ENCODE measurements around the gene MYCN.

Gene MYCN

GRCh38 chr2:15941871-15942710 is 1.7 kb downstream of the MYCN start:
- POLR2A ChIA-PET = no interaction called here
- peak; percentile 37 for DNase-seq (ENCODE audit: extremely low spot score)
- TF ChIP-seq FOXM1 (IDR thresholded peaks at IDR 0.05; ENCODE audit: borderline replicate concordance) = no peak
- TF ChIP-seq HDGF (IDR thresholded peaks at IDR 0.05; ENCODE audit: borderline replicate concordance) = no peak
- no peak for TF ChIP-seq NFRKB (IDR thresholded peaks at IDR 0.05)
- TF ChIP-seq SP1 (IDR thresholded peaks at IDR 0.05) = no peak
- TF ChIP-seq ZNF384 (IDR thresholded peaks at IDR 0.05) = no peak
- TF ChIP-seq TARDBP (IDR thresholded peaks at IDR 0.05) = no peak
- no peak for TF ChIP-seq L3MBTL2 (conservative IDR thresholded peaks at IDR 0.05)
- CTCF ChIA-PET = interaction anchor here (0.7 kb wide), 1 partner anchor 1039 kb away, joined by 3 read pairs; no protein-coding TSS in a partner anchor

DNA sequence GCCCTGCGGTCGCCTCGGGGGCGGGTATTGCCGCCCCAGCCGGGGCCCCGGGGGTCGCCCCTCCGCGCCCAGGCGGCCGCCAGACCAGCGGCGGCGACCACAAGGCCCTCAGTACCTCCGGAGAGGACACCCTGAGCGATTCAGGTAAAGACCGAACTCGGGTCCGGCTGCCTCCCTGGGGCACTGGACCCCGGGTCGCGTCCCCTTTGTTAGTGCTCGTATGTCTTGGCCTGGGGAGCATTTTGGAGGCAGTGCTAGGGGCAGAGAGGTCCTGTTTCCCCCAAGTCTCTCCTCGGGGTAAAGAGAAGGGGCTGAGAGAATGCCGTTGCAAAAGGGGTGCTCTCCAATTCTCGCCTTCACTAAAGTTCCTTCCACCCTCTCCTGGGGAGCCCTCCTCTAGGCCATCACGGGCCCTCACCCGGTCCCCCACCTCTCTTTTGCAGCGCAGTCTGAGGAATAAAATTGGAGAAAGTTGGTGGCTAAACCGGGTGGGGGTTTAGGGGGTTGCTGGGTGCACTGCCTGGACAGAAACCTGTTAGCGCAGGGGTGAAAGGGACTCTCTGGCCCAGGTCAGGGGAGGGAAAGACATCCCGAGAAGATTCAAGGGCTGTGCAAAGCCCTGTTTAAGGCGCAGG is 2.5 kb downstream of the MYCN start:
- TF ChIP-seq FOXA1 (IDR thresholded peaks at IDR 0.05) (no peak), FOXM1 (IDR thresholded peaks at IDR 0.05; ENCODE audit: borderline replicate concordance) (no peak), ARNT (IDR thresholded peaks at IDR 0.05) (no peak), ZNF384 (IDR thresholded peaks at IDR 0.05) (no peak), SUZ12 (IDR thresholded peaks at IDR 0.05) (no peak), BHLHE40 (IDR thresholded peaks at IDR 0.05; ENCODE audit: borderline replicate concordance) (no peak), SP1 (IDR thresholded peaks at IDR 0.05) (no peak), TARDBP (IDR thresholded peaks at IDR 0.05) (no peak), ELF4 (IDR thresholded peaks at IDR 0.05) (no peak), CTBP1 (IDR thresholded peaks at IDR 0.05; ENCODE audit: borderline replicate concordance) (no peak), LEF1 (IDR thresholded peaks at IDR 0.05; ENCODE audit: borderline replicate concordance) (no peak), L3MBTL2 (conservative IDR thresholded peaks at IDR 0.05) (no peak), HDGF (IDR thresholded peaks at IDR 0.05; ENCODE audit: borderline replicate concordance) (no peak), NFRKB (IDR thresholded peaks at IDR 0.05) (no peak), FOXK2 (IDR thresholded peaks at IDR 0.05) (no peak)
- TF ChIP-seq, protein P1, sequence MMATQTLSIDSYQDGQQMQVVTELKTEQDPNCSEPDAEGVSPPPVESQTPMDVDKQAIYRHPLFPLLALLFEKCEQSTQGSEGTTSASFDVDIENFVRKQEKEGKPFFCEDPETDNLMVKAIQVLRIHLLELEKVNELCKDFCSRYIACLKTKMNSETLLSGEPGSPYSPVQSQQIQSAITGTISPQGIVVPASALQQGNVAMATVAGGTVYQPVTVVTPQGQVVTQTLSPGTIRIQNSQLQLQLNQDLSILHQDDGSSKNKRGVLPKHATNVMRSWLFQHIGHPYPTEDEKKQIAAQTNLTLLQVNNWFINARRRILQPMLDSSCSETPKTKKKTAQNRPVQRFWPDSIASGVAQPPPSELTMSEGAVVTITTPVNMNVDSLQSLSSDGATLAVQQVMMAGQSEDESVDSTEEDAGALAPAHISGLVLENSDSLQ (IDR thresholded peaks at IDR 0.05) = no peak
- ChIA-PET CTCF (no interaction called here), POLR2A (no interaction called here)
- DNase-seq (ENCODE audit: extremely low spot score) = no peak

- POLR2A ChIA-PET = no interaction called here
- TF ChIP-seq SUZ12 (IDR thresholded peaks at IDR 0.05) (no peak), CTBP1 (IDR thresholded peaks at IDR 0.05; ENCODE audit: borderline replicate concordance) (no peak), ZNF384 (IDR thresholded peaks at IDR 0.05) (peak; percentile 87), FOXA1 (IDR thresholded peaks at IDR 0.05) (no peak), SP1 (IDR thresholded peaks at IDR 0.05) (no peak)
- DNase-seq (ENCODE audit: extremely low spot score) = peak; percentile 62
- CTCF ChIA-PET = interaction anchor here (1.1 kb wide), 1 partner anchor 338 kb away, joined by 4 read pairs; no protein-coding TSS in a partner anchor
Observed at GRCh38 chr2:15943378-15944280, 3.3 kb downstream of the MYCN start.

- DNase-seq (ENCODE audit: extremely low spot score) = no peak
- ChIA-PET POLR2A (no interaction called here), CTCF (interaction anchor here (1.1 kb wide), 1 partner anchor 338 kb away, joined by 4 read pairs; no protein-coding TSS in a partner anchor)
- TF ChIP-seq TARDBP (IDR thresholded peaks at IDR 0.05) = no peak
- TF ChIP-seq SUZ12 (IDR thresholded peaks at IDR 0.05) = no peak
- TF ChIP-seq FOXK2 (IDR thresholded peaks at IDR 0.05) = no peak
- TF ChIP-seq HDGF (IDR thresholded peaks at IDR 0.05; ENCODE audit: borderline replicate concordance) = no peak
- TF ChIP-seq FOXM1 (IDR thresholded peaks at IDR 0.05; ENCODE audit: borderline replicate concordance) = no peak
- TF ChIP-seq ELF4 (IDR thresholded peaks at IDR 0.05) = no peak
- no peak for TF ChIP-seq FOXA1 (IDR thresholded peaks at IDR 0.05)
- no peak for TF ChIP-seq NFRKB (IDR thresholded peaks at IDR 0.05)
- no peak for TF ChIP-seq SP1 (IDR thresholded peaks at IDR 0.05)
- no peak for TF ChIP-seq ZNF384 (IDR thresholded peaks at IDR 0.05)
- TF ChIP-seq L3MBTL2 (conservative IDR thresholded peaks at IDR 0.05) = no peak
- no peak for TF ChIP-seq CTBP1 (IDR thresholded peaks at IDR 0.05; ENCODE audit: borderline replicate concordance)
- no peak for TF ChIP-seq ARNT (IDR thresholded peaks at IDR 0.05)
- TF ChIP-seq LEF1 (IDR thresholded peaks at IDR 0.05; ENCODE audit: borderline replicate concordance) = no peak
Observed at GRCh38 chr2:15944325-15945017, 4.1 kb downstream of the MYCN start.

DNA sequence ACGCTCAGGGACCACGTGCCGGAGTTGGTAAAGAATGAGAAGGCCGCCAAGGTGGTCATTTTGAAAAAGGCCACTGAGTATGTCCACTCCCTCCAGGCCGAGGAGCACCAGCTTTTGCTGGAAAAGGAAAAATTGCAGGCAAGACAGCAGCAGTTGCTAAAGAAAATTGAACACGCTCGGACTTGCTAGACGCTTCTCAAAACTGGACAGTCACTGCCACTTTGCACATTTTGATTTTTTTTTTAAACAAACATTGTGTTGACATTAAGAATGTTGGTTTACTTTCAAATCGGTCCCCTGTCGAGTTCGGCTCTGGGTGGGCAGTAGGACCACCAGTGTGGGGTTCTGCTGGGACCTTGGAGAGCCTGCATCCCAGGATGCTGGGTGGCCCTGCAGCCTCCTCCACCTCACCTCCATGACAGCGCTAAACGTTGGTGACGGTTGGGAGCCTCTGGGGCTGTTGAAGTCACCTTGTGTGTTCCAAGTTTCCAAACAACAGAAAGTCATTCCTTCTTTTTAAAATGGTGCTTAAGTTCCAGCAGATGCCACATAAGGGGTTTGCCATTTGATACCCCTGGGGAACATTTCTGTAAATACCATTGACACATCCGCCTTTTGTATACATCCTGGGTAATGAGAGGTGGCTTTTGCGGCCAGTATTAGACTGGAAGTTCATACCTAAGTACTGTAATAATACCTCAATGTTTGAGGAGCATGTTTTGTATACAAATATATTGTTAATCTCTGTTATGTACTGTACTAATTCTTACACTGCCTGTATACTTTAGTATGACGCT is 5.8 kb downstream of the MYCN start:
- no peak for DNase-seq (ENCODE audit: extremely low spot score)
- ChIA-PET POLR2A (no interaction called here), CTCF (no interaction called here)
- TF ChIP-seq ZNF384 (IDR thresholded peaks at IDR 0.05) (no peak), FOXA1 (IDR thresholded peaks at IDR 0.05) (no peak), SP1 (IDR thresholded peaks at IDR 0.05) (no peak), FOXM1 (IDR thresholded peaks at IDR 0.05; ENCODE audit: borderline replicate concordance) (no peak), FOXK2 (IDR thresholded peaks at IDR 0.05) (no peak), LEF1 (IDR thresholded peaks at IDR 0.05; ENCODE audit: borderline replicate concordance) (no peak), ARNT (IDR thresholded peaks at IDR 0.05) (no peak), NFRKB (IDR thresholded peaks at IDR 0.05) (no peak), ELF4 (IDR thresholded peaks at IDR 0.05) (no peak), TARDBP (IDR thresholded peaks at IDR 0.05) (no peak), CTBP1 (IDR thresholded peaks at IDR 0.05; ENCODE audit: borderline replicate concordance) (no peak), SUZ12 (IDR thresholded peaks at IDR 0.05) (no peak), L3MBTL2 (conservative IDR thresholded peaks at IDR 0.05) (no peak), BHLHE40 (IDR thresholded peaks at IDR 0.05; ENCODE audit: borderline replicate concordance) (no peak), HDGF (IDR thresholded peaks at IDR 0.05; ENCODE audit: borderline replicate concordance) (no peak)
- TF ChIP-seq, protein P1 (IDR thresholded peaks at IDR 0.05) = no peak
